Neural cell (in vitro differentiated cells): ENCODE measurements around the gene ATF6. TPM values are rescaled to one million over a fixed set of nuclear protein-coding genes. Genes with fewer than 3 reads are reported as not detected.

Experiments
- H2AFZ ChIP-seq: fragments of 200-600, 300-800 bp; sonication (generic), shearing (Covaris generic); 2 replicates; pipeline ENCODE4 v1.6.0; 2014; ENCODE audit warnings: low read depth, mild to moderate bottlenecking, antibody characterized with exemption, low read length, moderate library complexity
- H3F3A ChIP-seq: fragments of 200-600 bp; shearing (Covaris generic); 2 replicates; pipeline ENCODE4 v1.6.1; 2016; ENCODE audit warnings: mild to moderate bottlenecking, moderate library complexity, mixed read lengths, antibody characterized with exemption, low read length; ENCODE audit not compliant: insufficient read depth, poor library complexity, severe bottlenecking
- H3K27ac ChIP-seq: fragments of 200-600, 300-800 bp; sonication (generic), shearing (Covaris generic); 2 replicates; pipeline ENCODE4 v1.5.1; 2014; ENCODE audit warnings: mild to moderate bottlenecking, low read length, moderate library complexity
- H3K27me3 ChIP-seq: fragments of 300-800, 200-600 bp; sonication (generic), shearing (Covaris generic); 2 replicates; pipeline ENCODE4 v1.6.0; 2014; ENCODE audit warnings: mild to moderate bottlenecking, low read depth, low read length, moderate library complexity; ENCODE audit not compliant: insufficient read depth
- H3K36me3 ChIP-seq: fragments of 300-800, 200-600 bp; sonication (generic), shearing (Covaris generic); 2 replicates; pipeline ENCODE4 v1.5.1; 2014; ENCODE audit warnings: mild to moderate bottlenecking, antibody characterized with exemption, low read length, moderate library complexity; ENCODE audit not compliant: insufficient read depth
- H3K4me2 ChIP-seq: fragments of 300-800, 200-600 bp; sonication (generic), shearing (Covaris generic); 2 replicates; pipeline ENCODE4 v1.6.0; 2014; ENCODE audit warnings: mild to moderate bottlenecking, low read length
- H3K4me3 ChIP-seq: fragments of 300-800, 200-600 bp; sonication (generic), shearing (Covaris generic); 2 replicates; pipeline ENCODE4 v1.5.1; 2014; ENCODE audit warnings: mild to moderate bottlenecking, low read length, moderate library complexity
- H3K79me2 ChIP-seq: fragments of 200-600 bp; shearing (Covaris generic); replicated peaks from 2 replicates; pipeline ENCODE4 v1.6.0; 2014; ENCODE audit warnings: mild to moderate bottlenecking, low read length, moderate library complexity; ENCODE audit not compliant: insufficient read depth
- H3K9ac ChIP-seq: fragments of 300-800, 200-600 bp; sonication (generic), shearing (Covaris generic); 2 replicates; pipeline ENCODE4 v1.6.1; 2016; ENCODE audit warnings: mild to moderate bottlenecking, low read length, mixed read lengths
- H3K9me2 ChIP-seq: fragments of 200-600 bp; shearing (Covaris generic); 2 replicates; pipeline ENCODE4 v1.6.1; 2016; ENCODE audit warnings: mild to moderate bottlenecking, low read length, mixed read lengths; ENCODE audit not compliant: insufficient read depth
- H3K9me3 ChIP-seq: fragments of 200-600, 300-800 bp; sonication (generic), shearing (Covaris generic); 2 replicates; pipeline ENCODE4 v1.6.1; 2016; ENCODE audit warnings: mild to moderate bottlenecking, mixed run types, low read length, moderate library complexity, mixed read lengths
- H4K20me1 ChIP-seq: fragments of 200-600 bp; shearing (Covaris generic); 2 replicates; pipeline ENCODE4 v1.6.1; 2016; ENCODE audit warnings: mild to moderate bottlenecking, mixed run types; ENCODE audit not compliant: insufficient read depth
- EP300 ChIP-seq: fragments of 450-650 bp; conservative IDR thresholded peaks from 2 replicates; pipeline ENCODE4 v1.6.1; 2014; ENCODE audit warnings: antibody characterized with exemption, mild to moderate bottlenecking, moderate library complexity; ENCODE audit not compliant: poor library complexity, severe bottlenecking
- EZH2 ChIP-seq: fragments of 200-600, 300-800 bp; shearing (Covaris generic), sonication (generic); IDR thresholded peaks from 2 replicates; pipeline ENCODE4 v1.6.1; 2014; ENCODE audit warnings: antibody characterized with exemption, low read length, borderline replicate concordance, mild to moderate bottlenecking; ENCODE audit not compliant: insufficient read depth, poor library complexity, severe bottlenecking
- MXI1 ChIP-seq: fragments of 450-650 bp; conservative IDR thresholded peaks from 2 replicates; pipeline ENCODE4 v1.6.1; 2014; ENCODE audit warnings: antibody characterized with exemption, mild to moderate bottlenecking; ENCODE audit not compliant: poor library complexity, severe bottlenecking
- POLR2AphosphoS5 ChIP-seq: IDR thresholded peaks from 2 replicates; pipeline ENCODE4 v1.6.1; 2012
- RAD21 ChIP-seq: fragments of 450-650 bp; conservative IDR thresholded peaks from 2 replicates; pipeline ENCODE4 v1.6.1; 2014; ENCODE audit warnings: antibody characterized with exemption, mild to moderate bottlenecking, moderate library complexity
- REST ChIP-seq: IDR thresholded peaks from 2 replicates; pipeline ENCODE4 v1.6.1; 2012; ENCODE audit warnings: borderline replicate concordance
- SMC3 ChIP-seq: fragments of 450-650 bp; conservative IDR thresholded peaks from 2 replicates; pipeline ENCODE4 v1.6.1; 2014; ENCODE audit warnings: antibody characterized with exemption, mild to moderate bottlenecking, moderate library complexity; ENCODE audit not compliant: poor library complexity
- TAF1 ChIP-seq: IDR thresholded peaks from 2 replicates; pipeline ENCODE4 v1.6.1; 2012; ENCODE audit warnings: low read depth
- polyA plus RNA-seq: library from polyadenylated mRNA; depleted of rRNA; stranded (reverse); fragments of >200 nt; gene quantifications from 2 replicates; pipeline ENCODE4 v1.2.3, GENCODE V29; 2014
- TF ChIP-seq, protein P1 (sequence below): fragments of 450-650 bp; IDR thresholded peaks from 2 replicates; pipeline ENCODE4 v1.5.1; 2014; ENCODE audit warnings: antibody characterized with exemption, mild to moderate bottlenecking, moderate library complexity; ENCODE audit not compliant: poor library complexity, severe bottlenecking

The ATF6 gene
- polyA plus RNA-seq, 1 donor from 2014 or later = 16.6 TPM

DNA sequence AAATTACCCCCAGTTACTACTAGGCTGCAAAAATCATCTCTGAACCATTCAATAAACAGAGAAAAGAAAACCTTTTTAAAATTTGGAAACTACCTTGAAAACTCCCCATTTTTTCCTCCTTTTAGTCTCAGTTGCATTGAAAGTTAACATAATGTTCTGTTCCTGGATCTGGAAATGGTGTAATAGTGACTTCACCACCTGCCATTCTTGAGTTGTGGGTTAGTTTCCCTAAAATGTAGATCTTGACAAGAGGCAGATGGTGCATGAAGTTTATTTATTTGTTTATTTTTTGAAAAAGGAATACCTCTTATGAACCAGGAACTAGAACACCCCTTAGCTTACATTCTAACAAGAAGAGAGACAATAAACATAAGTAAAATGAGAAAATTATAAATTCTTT, 72.8 kb downstream of the ATF6 start:
- Histone ChIP-seq H2AFZ (no peak overlapping the region), H3K4me3 (no peak overlapping the region), H3K4me2 (no peak overlapping the region), H3K27ac (no peak overlapping the region), H4K20me1 (no peaks in the 10 kb centered on the region), H3K79me2 (no peaks in the 10 kb centered on the region), H3K36me3 (no peaks in the 10 kb centered on the region), H3K27me3 (no peaks in the 10 kb centered on the region), H3K9me2 (no peaks in the 10 kb centered on the region), H3F3A (no peaks in the 10 kb centered on the region), H3K9ac (no peak overlapping the region), H3K9me3 (no peaks in the 10 kb centered on the region)
- no peak for TF ChIP-seq EZH2
- no peak for TF ChIP-seq TAF1
- TF ChIP-seq SMC3 = no peak
- no peak for TF ChIP-seq REST
- TF ChIP-seq POLR2AphosphoS5 = no peak
- TF ChIP-seq EP300 = no peak
- TF ChIP-seq MXI1 = no peak
- TF ChIP-seq, protein P1, sequence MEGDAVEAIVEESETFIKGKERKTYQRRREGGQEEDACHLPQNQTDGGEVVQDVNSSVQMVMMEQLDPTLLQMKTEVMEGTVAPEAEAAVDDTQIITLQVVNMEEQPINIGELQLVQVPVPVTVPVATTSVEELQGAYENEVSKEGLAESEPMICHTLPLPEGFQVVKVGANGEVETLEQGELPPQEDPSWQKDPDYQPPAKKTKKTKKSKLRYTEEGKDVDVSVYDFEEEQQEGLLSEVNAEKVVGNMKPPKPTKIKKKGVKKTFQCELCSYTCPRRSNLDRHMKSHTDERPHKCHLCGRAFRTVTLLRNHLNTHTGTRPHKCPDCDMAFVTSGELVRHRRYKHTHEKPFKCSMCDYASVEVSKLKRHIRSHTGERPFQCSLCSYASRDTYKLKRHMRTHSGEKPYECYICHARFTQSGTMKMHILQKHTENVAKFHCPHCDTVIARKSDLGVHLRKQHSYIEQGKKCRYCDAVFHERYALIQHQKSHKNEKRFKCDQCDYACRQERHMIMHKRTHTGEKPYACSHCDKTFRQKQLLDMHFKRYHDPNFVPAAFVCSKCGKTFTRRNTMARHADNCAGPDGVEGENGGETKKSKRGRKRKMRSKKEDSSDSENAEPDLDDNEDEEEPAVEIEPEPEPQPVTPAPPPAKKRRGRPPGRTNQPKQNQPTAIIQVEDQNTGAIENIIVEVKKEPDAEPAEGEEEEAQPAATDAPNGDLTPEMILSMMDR = no peak
- no peak for TF ChIP-seq RAD21

DNA sequence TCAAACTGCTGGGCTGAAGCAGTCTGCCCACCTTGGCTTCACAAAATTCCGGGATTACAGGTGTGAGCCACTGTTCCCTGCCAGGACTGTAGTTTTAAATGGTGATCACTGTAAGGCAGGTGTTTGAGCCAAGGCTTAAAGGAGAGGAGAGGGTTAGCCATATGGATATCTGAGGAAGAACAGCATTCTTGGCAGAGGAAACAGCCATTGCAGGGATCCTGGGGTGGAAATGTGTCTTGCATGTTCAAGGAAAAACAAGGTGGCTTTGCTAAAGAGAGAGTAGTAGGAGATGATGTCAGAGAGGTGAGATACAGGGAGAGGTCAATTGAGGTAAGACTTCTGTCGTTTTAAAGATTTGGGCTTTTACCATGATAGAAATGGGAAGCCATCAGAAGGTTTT, 73.5 kb downstream of the ATF6 start:
- no peak overlapping the region for H3K4me3 ChIP-seq
- no peak overlapping the region for H2AFZ ChIP-seq
- H3K79me2 ChIP-seq = no peaks in the 10 kb centered on the region
- H3K27ac ChIP-seq = no peak overlapping the region
- no peaks in the 10 kb centered on the region for H3K27me3 ChIP-seq
- no peaks in the 10 kb centered on the region for H3K36me3 ChIP-seq
- H3K4me2 ChIP-seq = no peak overlapping the region
- no peak overlapping the region for H3K9ac ChIP-seq
- no peaks in the 10 kb centered on the region for H3K9me2 ChIP-seq
- TF ChIP-seq, protein P1 = no peak
- TF ChIP-seq EP300 = no peak
- TF ChIP-seq REST = no peak
- no peak for TF ChIP-seq SMC3
- TF ChIP-seq EZH2 = no peak
- no peaks in the 10 kb centered on the region for H3F3A ChIP-seq
- H4K20me1 ChIP-seq = no peaks in the 10 kb centered on the region
- H3K9me3 ChIP-seq = no peaks in the 10 kb centered on the region
